ENCODE measurements around the gene RBMS3.

GRCh38 chr3:29693863-29694262, 413.0 kb downstream of the RBMS3 start:
- TF ChIP-seq CTCF (IDR thresholded peaks at IDR 0.05) (no peak), POLR2A (IDR thresholded peaks at IDR 0.05) (no peak), POLR2AphosphoS5 (IDR thresholded peaks at IDR 0.05) (peak in 1 of 3 donors; percentile 60)
